IMR-90 (cell line): ENCODE results near the gene C1orf87. TPM values are rescaled to one million over a fixed set of nuclear protein-coding genes. Genes with fewer than 3 reads are reported as not detected.

Experiments
- ATAC-seq: fragments of 200-7000 bp; cut with Tn5 transposase; 2 replicates; pipeline ENCODE4 v1.9.1; 2020; ENCODE audit warnings: low read depth, mild to moderate bottlenecking, moderate library complexity
- BruUV-seq: library from RNA; stranded (reverse); fragments of 400-500 nt; replicated peaks from 2 replicates; lab custom pipeline; 2021; lab: Mats Ljungman, UMichigan
- CTCF ChIA-PET: fragments of 300-600 bp; formaldehyde crosslinking; extraction: SDS; loops from one replicate; lab custom pipeline; 2021; ENCODE audit warnings: antibody characterized with exemption; lab: Yijun Ruan, JAX
- POLR2A ChIA-PET: fragments of 300-600 bp; sonication (Branson Sonifier 250); formaldehyde crosslinking; loops from one replicate; lab custom pipeline; 2022; ENCODE audit warnings: antibody characterized with exemption; ENCODE audit not compliant: unreplicated experiment; lab: Charles Lee
- DNase-seq: peaks from one replicate; pipeline ENCODE4 v3.0.0; 2013
- H2AFZ ChIP-seq: replicated peaks from 2 replicates; pipeline ENCODE3; 2013; ENCODE audit warnings: low read length, mild to moderate bottlenecking; ENCODE audit not compliant: poor library complexity
- H2AK5ac ChIP-seq: 2 replicates; pipeline ENCODE4 v1.6.1; 2013; ENCODE audit warnings: low read depth, low read length, inconsistent platforms
- H2AK9ac ChIP-seq: replicated peaks from 2 replicates; pipeline ENCODE3; 2013; ENCODE audit warnings: mild to moderate bottlenecking, low read depth, low read length, moderate library complexity; ENCODE audit not compliant: poor library complexity
- H2BK120ac ChIP-seq: 2 replicates; pipeline ENCODE4 v1.6.1; 2013; ENCODE audit warnings: low read depth, low read length, inconsistent platforms
- H2BK15ac ChIP-seq: 3 replicates; pipeline ENCODE4 v1.6.1; 2013; ENCODE audit warnings: low read depth, low read length, inconsistent platforms
- H2BK20ac ChIP-seq: 2 replicates; pipeline ENCODE4 v1.6.1; 2013; ENCODE audit warnings: low read depth, mild to moderate bottlenecking, inconsistent platforms, low read length, moderate library complexity
- H2BK5ac ChIP-seq: 2 replicates; pipeline ENCODE4 v1.6.1; 2013; ENCODE audit warnings: mild to moderate bottlenecking, low read depth, low read length, inconsistent platforms; ENCODE audit not compliant: poor library complexity, severe bottlenecking
- H3K14ac ChIP-seq: replicated peaks from 2 replicates; pipeline ENCODE4 v1.6.1; 2013; ENCODE audit warnings: low read depth, low read length, inconsistent platforms
- H3K18ac ChIP-seq: 2 replicates; pipeline ENCODE4 v1.6.1; 2013; ENCODE audit warnings: low read depth, low read length, control low read depth
- H3K23ac ChIP-seq: 2 replicates; pipeline ENCODE4 v1.6.1; 2013; ENCODE audit warnings: low read depth, low read length, inconsistent platforms
- H3K27ac ChIP-seq: 2 replicates; pipeline ENCODE4 v1.5.1; 2013; ENCODE audit warnings: mild to moderate bottlenecking, control low read depth, low read length; ENCODE audit not compliant: insufficient read depth
- H3K27me3 ChIP-seq: 2 replicates; pipeline ENCODE4 v1.6.1; 2013; ENCODE audit warnings: low read length; ENCODE audit not compliant: control insufficient read depth, insufficient read depth
- H3K36me3 ChIP-seq: 2 replicates; pipeline ENCODE4 v1.6.1; 2013; ENCODE audit warnings: low read length, mixed read lengths; ENCODE audit not compliant: control insufficient read depth, insufficient read depth
- H3K4ac ChIP-seq: 2 replicates; pipeline ENCODE4 v1.6.1; 2013; ENCODE audit warnings: low read depth, low read length, inconsistent platforms
- H3K4me1 ChIP-seq: 2 replicates; pipeline ENCODE4 v1.6.1; 2013; ENCODE audit warnings: low read length, mixed read lengths; ENCODE audit not compliant: control insufficient read depth, insufficient read depth
- H3K4me2 ChIP-seq: 2 replicates; pipeline ENCODE4 v1.6.1; 2013; ENCODE audit warnings: low read depth, mild to moderate bottlenecking, control low read depth, low read length, moderate library complexity
- H3K4me3 ChIP-seq: 2 replicates; pipeline ENCODE4 v1.5.1; 2013; ENCODE audit warnings: low read depth, mild to moderate bottlenecking, control low read depth, low read length, moderate library complexity; ENCODE audit not compliant: insufficient read depth
- H3K56ac ChIP-seq: 2 replicates; pipeline ENCODE4 v1.6.1; 2013; ENCODE audit warnings: low read length, inconsistent platforms; ENCODE audit not compliant: insufficient read depth; ENCODE audit errors: extremely low read depth
- H3K79me1 ChIP-seq, 2 experiments: 2 replicates each; pipeline ENCODE4 v1.6.1; 2013; ENCODE audit warnings: low read length in 2 of 2, inconsistent platforms in 1 of 2, low read depth in 1 of 2
- H3K9ac ChIP-seq: 2 replicates; pipeline ENCODE4 v1.6.1; 2013; ENCODE audit warnings: low read depth, low read length, control low read depth
- H3K9me1 ChIP-seq: 2 replicates; pipeline ENCODE4 v1.6.1; 2013; ENCODE audit warnings: low read length, inconsistent platforms; ENCODE audit not compliant: insufficient read depth
- H3K9me3 ChIP-seq: 2 replicates; pipeline ENCODE4 v1.6.1; 2013; ENCODE audit warnings: low read length; ENCODE audit not compliant: control insufficient read depth, insufficient read depth
- H4K20me1 ChIP-seq: 2 replicates; pipeline ENCODE4 v1.6.1; 2013; ENCODE audit warnings: low read length, inconsistent platforms; ENCODE audit not compliant: insufficient read depth
- H4K5ac ChIP-seq: 2 replicates; pipeline ENCODE4 v1.6.1; 2013; ENCODE audit warnings: mild to moderate bottlenecking, low read depth, low read length, control low read depth
- H4K8ac ChIP-seq, 2 experiments: 2 replicates each; pipeline ENCODE4 v1.6.1; 2013; ENCODE audit warnings: low read depth in 2 of 2, low read length in 2 of 2, control low read depth in 1 of 2, inconsistent platforms in 1 of 2
- H4K91ac ChIP-seq: 2 replicates; pipeline ENCODE4 v1.6.1; 2013; ENCODE audit warnings: low read depth, low read length, inconsistent platforms; ENCODE audit not compliant: insufficient read depth
- CEBPB ChIP-seq: IDR thresholded peaks from 2 replicates; pipeline ENCODE4 v1.6.1; 2012; ENCODE audit warnings: low read depth, low read length, improper control_type of control experiment
- CHD1 ChIP-seq: IDR thresholded peaks from 2 replicates; pipeline ENCODE4 v1.6.1; 2012; ENCODE audit warnings: low read depth, low read length, improper control_type of control experiment
- ELK1 ChIP-seq: fragments of 150-350 bp; IDR thresholded peaks from 2 replicates; pipeline ENCODE4 v1.6.1; 2016; ENCODE audit warnings: low read depth, mild to moderate bottlenecking, low read length, moderate library complexity, borderline replicate concordance
- FOS ChIP-seq: fragments of 150-350 bp; IDR thresholded peaks from 2 replicates; pipeline ENCODE4 v1.6.1; 2016; ENCODE audit warnings: low read depth, low read length
- MAFK ChIP-seq: IDR thresholded peaks from 2 replicates; pipeline ENCODE4 v1.6.1; 2012; ENCODE audit warnings: low read depth, low read length, improper control_type of control experiment
- MAZ ChIP-seq: IDR thresholded peaks from 2 replicates; pipeline ENCODE4 v1.6.1; 2012; ENCODE audit warnings: low read depth, mild to moderate bottlenecking, low read length, improper control_type of control experiment, moderate library complexity, borderline replicate concordance
- NFE2L2 ChIP-seq: fragments of 150-350 bp; IDR thresholded peaks from 2 replicates; pipeline ENCODE4 v1.6.1; 2016; ENCODE audit warnings: low read depth, mild to moderate bottlenecking, low read length
- POLR2A ChIP-seq: IDR thresholded peaks from 2 replicates; pipeline ENCODE4 v1.6.1; 2012; ENCODE audit warnings: mild to moderate bottlenecking, low read depth, low read length
- RAD21 ChIP-seq: IDR thresholded peaks from 2 replicates; pipeline ENCODE4 v1.6.1; 2012; ENCODE audit warnings: low read length, improper control_type of control experiment
- RCOR1 ChIP-seq: IDR thresholded peaks from 2 replicates; pipeline ENCODE4 v1.6.1; 2012; ENCODE audit warnings: mild to moderate bottlenecking, low read length, improper control_type of control experiment; ENCODE audit not compliant: insufficient replicate concordance
- RFX5 ChIP-seq: IDR thresholded peaks from 2 replicates; pipeline ENCODE4 v1.8.0; 2012; ENCODE audit warnings: low read depth, mild to moderate bottlenecking, low read length, moderate library complexity
- SMC3 ChIP-seq: fragments of 150-350 bp; IDR thresholded peaks from 2 replicates; pipeline ENCODE4 v1.6.1; 2016; ENCODE audit warnings: low read depth, mild to moderate bottlenecking, antibody characterized with exemption, low read length, moderate library complexity
- WGBS, 2 experiments: methylation state at CpG; one replicate each; pipeline versions ENCODE4 v1.1.5 to v1.1.7; 2013; ENCODE audit warnings: missing lambda C conversion rate in 2 of 2; ENCODE audit not compliant: insufficient read length in 1 of 2; ENCODE audit errors: extremely low coverage in 2 of 2; 5-methylcytosine and 5-hydroxymethylcytosine counted together
- dilution Hi-C: fragments of 300-500 bp; cut with HindIII; formaldehyde crosslinking; loops from one replicate; pipeline ENCODE4 v1.14.3; 2018; ENCODE audit warnings: low sequenced_read_pairs; ENCODE audit not compliant: unreplicated experiment
- in situ Hi-C: fragments of 300-500 bp; cut with MboI; formaldehyde crosslinking; loops from 3 replicates; pipeline ENCODE4 v1.14.3; 2019; ENCODE audit warnings: low sequenced_read_pairs, inconsistent platforms, mixed read lengths
- intact Hi-C: fragments of 100-400 bp; cut with micrococcal nuclease; formaldehyde crosslinking; loops from 2 replicates; pipeline ENCODE4 v1.10.0; 2022
- polyA plus RNA-seq, 3 experiments: library from polyadenylated mRNA; depleted of rRNA; stranded (reverse); fragments of >200 nt; gene quantifications; 2 replicates each; pipeline ENCODE4 v1.2.3, GENCODE V29; 2012; ENCODE audit warnings: low replicate concordance in 1 of 3
- total RNA-seq: library from RNA; depleted of rRNA; stranded (reverse); fragments of >200 nt; gene quantifications from 2 replicates; pipeline ENCODE4 v1.2.3, GENCODE V29; 2012
- TF ChIP-seq, protein P1 (sequence below): fragments of 150-350 bp; IDR thresholded peaks from 2 replicates; pipeline ENCODE4 v1.6.1; 2017; ENCODE audit warnings: mild to moderate bottlenecking, antibody characterized with exemption, low read length, low read depth
- TF ChIP-seq, protein P2 (sequence below): conservative IDR thresholded peaks from 2 replicates; pipeline ENCODE4 v1.5.1; 2012; ENCODE audit warnings: mild to moderate bottlenecking, low read depth, low read length, improper control_type of control experiment

Gene C1orf87
- total and polyA plus RNA-seq, 2 of the 4 experiments (the other 2 are of a cell fraction): not detected

DNA sequence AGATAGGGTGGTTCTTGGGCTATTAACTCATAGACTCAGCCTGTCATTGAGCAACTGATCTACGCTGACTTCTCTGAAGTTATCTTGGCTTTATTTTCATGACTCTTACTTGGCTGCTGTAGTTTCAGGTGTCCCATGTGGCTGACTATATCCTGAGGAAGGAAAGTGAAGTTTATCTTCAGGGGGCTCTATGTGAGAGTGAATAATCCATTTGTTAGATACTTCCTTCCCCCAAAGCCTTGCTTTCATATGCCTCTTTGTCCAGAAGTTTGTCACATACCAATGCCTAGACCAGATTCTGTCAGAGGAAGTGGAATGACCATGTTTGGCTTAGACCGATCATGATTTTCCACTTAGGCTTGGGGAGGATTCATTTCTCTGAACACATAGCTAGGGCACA lies 27.9 kb upstream of the C1orf87 start:
- ChIA-PET POLR2A (no interaction called here), CTCF (no interaction called here)
- Histone ChIP-seq H3K4me2 (no peak overlapping the region), H3K4me1 (no peaks in the 10 kb centered on the region), H3K9me1 (no peaks in the 10 kb centered on the region), H2BK15ac (no peak overlapping the region), H4K5ac (no peak overlapping the region), H3K27me3 (no peaks in the 10 kb centered on the region), H3K9me3 (no peaks in the 10 kb centered on the region), H3K79me1 (no peaks in the 10 kb centered on the region), H3K36me3 (no peaks in the 10 kb centered on the region), H4K8ac (no peak overlapping the region), H2BK5ac (no peak overlapping the region), H2AFZ (no peak overlapping the region), H3K14ac (no peak overlapping the region), H3K4ac (no peak overlapping the region), H3K23ac (no peak overlapping the region), H3K56ac (no peak overlapping the region), H2AK5ac (no peak overlapping the region), H2AK9ac (no peak overlapping the region), H4K91ac (no peak overlapping the region), H3K27ac (no peak overlapping the region), H4K20me1 (no peaks in the 10 kb centered on the region), H2BK20ac (no peak overlapping the region), H2BK120ac (no peak overlapping the region), H3K18ac (no peak overlapping the region), H3K4me3 (no peak overlapping the region), H3K9ac (no peak overlapping the region)
- DNase-seq (no peak), ATAC-seq (no peak)
- in situ Hi-C loops: no loop called here
- intact Hi-C loops: no loop called here
- dilution Hi-C loops: no loop called here
- no peak for TF ChIP-seq MAFK
- no peak for TF ChIP-seq ELK1
- no peak for TF ChIP-seq CHD1
- TF ChIP-seq, protein P1, sequence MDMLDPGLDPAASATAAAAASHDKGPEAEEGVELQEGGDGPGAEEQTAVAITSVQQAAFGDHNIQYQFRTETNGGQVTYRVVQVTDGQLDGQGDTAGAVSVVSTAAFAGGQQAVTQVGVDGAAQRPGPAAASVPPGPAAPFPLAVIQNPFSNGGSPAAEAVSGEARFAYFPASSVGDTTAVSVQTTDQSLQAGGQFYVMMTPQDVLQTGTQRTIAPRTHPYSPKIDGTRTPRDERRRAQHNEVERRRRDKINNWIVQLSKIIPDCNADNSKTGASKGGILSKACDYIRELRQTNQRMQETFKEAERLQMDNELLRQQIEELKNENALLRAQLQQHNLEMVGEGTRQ: no peak
- TF ChIP-seq RCOR1: no peak
- TF ChIP-seq, protein P2, sequence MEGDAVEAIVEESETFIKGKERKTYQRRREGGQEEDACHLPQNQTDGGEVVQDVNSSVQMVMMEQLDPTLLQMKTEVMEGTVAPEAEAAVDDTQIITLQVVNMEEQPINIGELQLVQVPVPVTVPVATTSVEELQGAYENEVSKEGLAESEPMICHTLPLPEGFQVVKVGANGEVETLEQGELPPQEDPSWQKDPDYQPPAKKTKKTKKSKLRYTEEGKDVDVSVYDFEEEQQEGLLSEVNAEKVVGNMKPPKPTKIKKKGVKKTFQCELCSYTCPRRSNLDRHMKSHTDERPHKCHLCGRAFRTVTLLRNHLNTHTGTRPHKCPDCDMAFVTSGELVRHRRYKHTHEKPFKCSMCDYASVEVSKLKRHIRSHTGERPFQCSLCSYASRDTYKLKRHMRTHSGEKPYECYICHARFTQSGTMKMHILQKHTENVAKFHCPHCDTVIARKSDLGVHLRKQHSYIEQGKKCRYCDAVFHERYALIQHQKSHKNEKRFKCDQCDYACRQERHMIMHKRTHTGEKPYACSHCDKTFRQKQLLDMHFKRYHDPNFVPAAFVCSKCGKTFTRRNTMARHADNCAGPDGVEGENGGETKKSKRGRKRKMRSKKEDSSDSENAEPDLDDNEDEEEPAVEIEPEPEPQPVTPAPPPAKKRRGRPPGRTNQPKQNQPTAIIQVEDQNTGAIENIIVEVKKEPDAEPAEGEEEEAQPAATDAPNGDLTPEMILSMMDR: no peak
- no peak for TF ChIP-seq CEBPB
- TF ChIP-seq POLR2A: no peak
- no peak for TF ChIP-seq FOS
- no peak for TF ChIP-seq RAD21
- TF ChIP-seq NFE2L2: no peak
- TF ChIP-seq SMC3: no peak
- TF ChIP-seq MAZ: no peak
- no peak for TF ChIP-seq RFX5
- 40% methylated on average over 1 of the region's 2 CpGs; no CpG with 5 or more reads in 1 of the 2 experiments for WGBS, 2 experiments
- BruUV-seq: no TSS peak
